ENCODE results near the gene NRG2.

Gene NRG2

DNA sequence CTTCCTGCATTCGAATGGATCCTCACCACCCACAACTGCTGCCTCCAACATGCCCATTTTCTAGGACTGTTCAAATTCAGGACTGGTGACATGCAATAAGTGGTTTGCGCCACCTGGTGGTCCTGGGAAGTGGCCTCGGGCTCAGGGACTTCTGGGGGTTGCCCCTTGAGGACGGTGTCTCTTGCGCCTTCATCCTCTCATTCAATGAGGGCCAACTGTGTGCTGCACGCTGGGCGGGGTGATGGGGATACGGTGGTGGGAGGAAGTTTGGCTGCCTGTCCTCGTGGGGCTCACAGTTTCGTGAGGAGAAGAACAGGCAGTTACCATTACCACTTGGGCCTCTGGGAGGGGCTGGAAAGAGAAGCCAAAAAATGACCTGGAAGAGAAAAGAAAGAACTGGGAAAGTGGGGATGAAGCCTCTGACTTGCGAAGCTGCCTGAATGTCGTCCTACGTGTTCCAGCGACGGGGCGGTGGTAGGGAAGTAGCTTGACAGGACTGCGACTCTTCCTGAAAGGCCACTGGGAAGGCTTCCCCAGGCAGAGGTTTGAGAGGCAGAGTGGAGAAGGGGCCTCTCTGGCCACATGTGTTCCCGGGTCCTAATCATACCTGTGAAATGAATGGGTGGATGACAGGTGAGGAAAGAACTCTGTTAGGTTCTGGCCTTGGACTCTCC lies 198.5 kb downstream of the NRG2 start:
- peak; percentile 55 to 73 (median 69) for DNase-seq (ENCODE audit: low read depth in 2 of 3, low spot score in 1 of 3)

GRCh38 chr5:139843991-139844390 lies 199.1 kb downstream of the NRG2 start:
- DNase-seq (ENCODE audit: low read depth in 2 of 3, low spot score in 1 of 3), result no peak

DNA sequence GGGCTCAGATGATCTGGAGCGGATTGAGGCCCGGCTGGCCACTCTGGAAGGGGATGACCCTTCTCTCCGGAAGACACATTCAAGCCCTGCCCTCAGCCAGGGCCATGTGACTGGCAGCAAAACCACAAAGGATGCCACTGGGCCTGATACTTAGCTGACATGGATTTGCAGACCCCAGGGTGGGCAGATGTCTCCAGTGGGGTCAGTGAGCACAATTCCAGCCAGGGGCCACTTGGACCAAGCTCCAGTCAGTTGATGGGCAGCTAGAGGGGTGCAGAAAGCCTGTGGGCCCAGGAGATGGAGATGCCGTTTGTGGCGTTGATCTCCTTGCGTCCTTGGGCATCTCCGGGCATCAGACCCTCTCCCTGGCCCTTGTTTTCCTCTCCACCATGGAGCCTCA lies 200.8 kb downstream of the NRG2 start:
- no peak for DNase-seq (ENCODE audit: low read depth in 2 of 3, low spot score in 1 of 3)

- no peak for DNase-seq (ENCODE audit: low read depth in 2 of 3, low spot score in 1 of 3)
Measured at GRCh38 chr5:139841549-139841948, 201.6 kb downstream of the NRG2 start.

GRCh38 chr5:139839918-139840317 lies 203.2 kb downstream of the NRG2 start:
- no peak for DNase-seq (ENCODE audit: low read depth in 2 of 3, low spot score in 1 of 3)

GRCh38 chr5:139839232-139839815 lies 203.8 kb downstream of the NRG2 start:
- DNase-seq (ENCODE audit: low read depth in 2 of 3, low spot score in 1 of 3), result no peak

GRCh38 chr5:139838381-139839197 lies 204.5 kb downstream of the NRG2 start:
- no peak for DNase-seq (ENCODE audit: low read depth in 2 of 3, low spot score in 1 of 3)

DNA sequence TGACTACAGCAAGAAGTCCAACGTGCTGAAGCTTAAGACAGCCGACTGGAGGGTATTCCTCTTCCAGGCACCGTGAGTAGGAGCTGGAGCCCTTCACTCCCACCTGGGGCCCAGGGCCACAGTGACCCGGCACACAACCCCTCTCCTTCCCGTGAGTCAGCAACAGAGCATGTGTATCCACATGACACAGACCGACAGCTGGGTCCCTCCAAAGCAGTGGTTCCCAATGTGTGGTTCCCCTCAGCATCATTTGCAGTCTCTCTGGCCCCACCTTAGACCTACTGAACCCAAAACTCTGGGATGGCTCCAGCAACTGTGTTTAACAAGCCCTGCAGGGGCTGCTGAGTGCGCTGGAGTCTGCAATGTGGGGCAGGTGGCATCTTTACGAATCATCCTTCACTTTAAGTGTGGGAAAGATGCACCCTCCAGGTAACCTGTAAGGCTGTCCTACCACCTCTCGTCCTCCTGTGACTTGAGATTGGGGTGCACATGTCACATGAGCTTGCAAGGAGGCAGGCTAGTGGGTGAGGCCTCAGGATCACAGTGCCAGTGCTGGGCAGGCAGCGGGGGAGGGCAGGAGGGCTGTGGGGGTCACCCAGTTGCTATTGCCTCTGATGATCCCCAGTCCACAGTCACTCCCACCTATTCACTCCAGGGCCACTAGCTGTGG lies 205.3 kb downstream of the NRG2 start:
- no peak for DNase-seq (ENCODE audit: low read depth in 2 of 3, low spot score in 1 of 3)

DNA sequence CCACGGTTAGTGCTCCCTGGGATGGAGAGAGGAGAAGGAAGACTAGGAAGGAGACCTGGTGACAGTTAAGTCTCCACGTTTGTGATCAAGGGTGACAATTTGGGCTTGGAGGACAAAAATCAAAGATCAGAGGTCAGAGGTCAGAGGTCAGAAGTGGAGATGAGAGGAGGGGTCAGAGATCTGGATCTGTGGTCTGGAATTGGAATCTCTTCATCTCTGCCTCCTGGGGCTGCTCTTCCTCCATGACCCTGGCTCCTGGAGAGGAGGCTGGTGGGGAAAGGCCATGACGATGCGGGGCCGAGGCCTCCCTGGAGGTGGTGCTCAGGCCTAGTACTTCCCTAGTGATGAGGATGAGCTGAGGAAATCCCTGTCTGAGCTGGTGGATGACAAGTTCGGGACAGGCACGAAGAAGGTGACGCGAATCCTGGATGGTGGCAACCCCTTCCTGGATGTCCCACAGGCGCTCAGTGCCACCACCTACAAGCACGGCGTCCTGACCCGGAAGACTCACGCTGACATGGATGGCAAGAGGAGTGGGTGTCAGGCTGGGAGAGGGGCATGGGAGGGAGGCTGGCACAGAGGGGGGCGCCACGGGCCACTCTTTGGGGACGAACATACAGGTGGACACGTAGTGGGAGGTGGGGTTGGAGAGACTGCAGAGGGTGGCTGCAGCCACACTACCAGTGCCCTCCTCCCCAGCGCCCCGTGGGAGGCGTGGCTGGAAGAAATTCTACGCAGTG lies 206.5 kb downstream of the NRG2 start:
- DNase-seq (ENCODE audit: low read depth in 2 of 3, low spot score in 1 of 3), result no peak

DNA sequence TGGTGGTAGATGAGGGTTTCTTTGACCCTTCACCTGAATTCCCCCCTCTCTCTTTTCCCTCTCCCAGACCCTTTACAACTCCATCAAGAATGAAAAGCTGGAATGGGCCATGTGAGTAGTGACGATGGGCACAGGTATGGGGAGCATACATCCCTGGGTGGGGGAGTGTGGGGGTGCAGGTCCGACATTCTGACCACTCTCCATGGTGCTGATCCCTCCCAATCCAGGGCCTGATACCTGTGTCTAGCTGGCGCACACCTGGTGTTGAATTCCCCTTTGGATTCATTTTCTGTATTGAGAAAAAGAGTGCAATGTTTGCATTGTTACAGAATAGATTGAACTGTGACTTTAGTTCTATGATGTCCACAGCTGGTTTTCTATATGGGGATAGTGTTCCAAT lies 207.4 kb downstream of the NRG2 start:
- DNase-seq (ENCODE audit: low read depth in 2 of 3, low spot score in 1 of 3), result no peak

DNA sequence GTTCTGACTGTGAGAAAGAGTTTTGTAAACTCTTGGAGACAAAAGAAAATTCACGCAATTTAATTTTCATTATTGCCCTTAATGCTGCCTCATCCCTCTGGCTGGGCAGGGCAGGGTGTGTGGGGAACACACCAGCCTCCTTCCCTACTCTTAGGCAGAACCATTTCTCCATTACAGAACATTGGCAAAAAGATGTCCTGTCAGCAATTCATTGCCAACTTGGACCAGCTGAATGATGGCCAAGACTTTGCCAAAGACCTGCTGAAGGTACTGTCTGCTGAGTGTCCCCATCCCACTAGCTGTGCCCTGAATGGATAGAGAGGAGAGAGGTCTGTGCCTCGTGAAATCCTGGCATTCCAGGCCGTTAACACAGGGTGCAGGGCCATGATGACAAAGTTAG lies 209.6 kb downstream of the NRG2 start:
- DNase-seq (ENCODE audit: low read depth in 2 of 3, low spot score in 1 of 3), result no peak

GRCh38 chr5:139831624-139832023 lies 211.5 kb downstream of the NRG2 start:
- DNase-seq (ENCODE audit: low read depth in 2 of 3, low spot score in 1 of 3), result no peak

GRCh38 chr5:139829471-139829870 lies 213.6 kb downstream of the NRG2 start:
- no peak for DNase-seq (ENCODE audit: low read depth in 2 of 3, low spot score in 1 of 3)

GRCh38 chr5:139828207-139828895 lies 214.7 kb downstream of the NRG2 start:
- DNase-seq (ENCODE audit: low read depth in 2 of 3, low spot score in 1 of 3), result no peak

- no peak for DNase-seq (ENCODE audit: low read depth in 2 of 3, low spot score in 1 of 3)
Measured at GRCh38 chr5:139825690-139826089, 217.4 kb downstream of the NRG2 start.

GRCh38 chr5:139823757-139824355 lies 219.2 kb downstream of the NRG2 start:
- DNase-seq (ENCODE audit: low read depth in 2 of 3, low spot score in 1 of 3), result no peak

- no peak for DNase-seq (ENCODE audit: low read depth in 2 of 3, low spot score in 1 of 3)
Measured at GRCh38 chr5:139822553-139823425, 220.3 kb downstream of the NRG2 start.

- DNase-seq (ENCODE audit: low read depth in 2 of 3, low spot score in 1 of 3), result no peak
Measured at GRCh38 chr5:139821806-139822552, 221.1 kb downstream of the NRG2 start.
